PC-3 (cell line): ENCODE data around the gene PDIA4. TPM values are rescaled to one million over a fixed set of nuclear protein-coding genes. Genes with fewer than 3 reads are reported as not detected.

Experiments used
- ATAC-seq: fragments of 200-7000 bp; cut with Tn5 transposase; 2 replicates; pipeline ENCODE4 v1.9.1; 2020; ENCODE audit warnings: mild to moderate bottlenecking, moderate library complexity
- Bru-seq: library from RNA; stranded (reverse); fragments of 400-500 nt; gene quantifications from one replicate; lab custom pipeline; 2021; lab: Mats Ljungman, UMichigan
- BruChase-seq, 2 experiments: library from RNA; stranded (reverse); fragments of 400-500 nt; gene quantifications; one replicate each; lab custom pipeline; 2021; lab: Mats Ljungman, UMichigan
- BruUV-seq: library from RNA; stranded (reverse); fragments of 400-500 nt; replicated peaks from 2 replicates; lab custom pipeline; 2021; lab: Mats Ljungman, UMichigan
- CTCF ChIA-PET: fragments of 300-600 bp; sonication (Branson Sonifier 250); formaldehyde crosslinking; loops from one replicate; lab custom pipeline; 2022; ENCODE audit warnings: antibody characterized with exemption; lab: Charles Lee
- POLR2A ChIA-PET: fragments of 300-600 bp; sonication (Branson Sonifier 250); formaldehyde crosslinking; loops from one replicate; lab custom pipeline; 2022; ENCODE audit warnings: antibody characterized with exemption; ENCODE audit not compliant: unreplicated experiment; lab: Charles Lee
- DNase-seq: peaks from one replicate; pipeline ENCODE4 v3.0.0-alpha.2; 2015
- H2AFZ ChIP-seq: fragments of 300-600 bp; sonication (generic); 2 replicates; pipeline ENCODE4 v1.6.0; 2016; ENCODE audit warnings: antibody characterized with exemption, low read length
- H3F3A ChIP-seq: fragments of 300-600 bp; sonication (generic); one replicate; pipeline ENCODE4 v1.6.0; 2017; ENCODE audit warnings: antibody characterized with exemption, low read length, control low read depth, mild to moderate bottlenecking; ENCODE audit not compliant: unreplicated experiment
- H3K27ac ChIP-seq: fragments of 300-600 bp; sonication (generic); 2 replicates; pipeline ENCODE4 v1.5.1; 2016; ENCODE audit warnings: mild to moderate bottlenecking, low read length
- H3K27me3 ChIP-seq: fragments of 300-600 bp; sonication (generic); 2 replicates; pipeline ENCODE4 v1.6.1; 2016; ENCODE audit warnings: low read length, mixed read lengths
- H3K36me3 ChIP-seq: fragments of 300-600 bp; sonication (generic); 2 replicates; pipeline ENCODE4 v1.6.1; 2016; ENCODE audit warnings: low read depth, mixed run types, low read length, mixed read lengths
- H3K4me1 ChIP-seq: fragments of 300-600 bp; sonication (generic); 2 replicates; pipeline ENCODE4 v1.5.1; 2016; ENCODE audit warnings: low read length; ENCODE audit not compliant: insufficient read depth
- H3K4me2 ChIP-seq: fragments of 300-600 bp; sonication (generic); 2 replicates; pipeline ENCODE4 v1.6.0; 2016; ENCODE audit warnings: low read length
- H3K4me3 ChIP-seq: fragments of 300-600 bp; sonication (generic); 2 replicates; pipeline ENCODE4 v1.5.1; 2016; ENCODE audit warnings: mild to moderate bottlenecking, low read length, mixed read lengths
- H3K79me2 ChIP-seq: fragments of 300-600 bp; sonication (generic); 2 replicates; pipeline ENCODE4 v1.6.1; 2017; ENCODE audit warnings: low read length, mixed read lengths
- H3K9ac ChIP-seq: fragments of 300-600 bp; sonication (generic); 2 replicates; pipeline ENCODE4 v1.6.0; 2016; ENCODE audit warnings: mild to moderate bottlenecking, low read length
- H3K9me2 ChIP-seq: fragments of 300-600 bp; sonication (generic); replicated peaks from 2 replicates; pipeline ENCODE4 v1.6.1; 2016; ENCODE audit warnings: mixed run types, low read length, mixed read lengths
- H3K9me3 ChIP-seq: fragments of 300-600 bp; sonication (generic); 2 replicates; pipeline ENCODE4 v1.6.1; 2016; ENCODE audit warnings: low read length, mixed read lengths
- H4K20me1 ChIP-seq: fragments of 300-600 bp; sonication (generic); 2 replicates; pipeline ENCODE4 v1.6.1; 2016; ENCODE audit warnings: low read length, mixed read lengths
- CTCF ChIP-seq: fragments of 300-600 bp; sonication (generic); conservative IDR thresholded peaks from 2 replicates; pipeline ENCODE4 v1.5.1; 2017; ENCODE audit warnings: antibody characterized with exemption, low read depth, mild to moderate bottlenecking, low read length
- EZH2 ChIP-seq: fragments of 300-600 bp; sonication (generic); IDR thresholded peaks from one replicate; pipeline ENCODE4 v1.6.1; 2017; ENCODE audit warnings: antibody characterized with exemption, mild to moderate bottlenecking, low read length; ENCODE audit not compliant: unreplicated experiment
- EZH2phosphoT487 ChIP-seq: fragments of 300-600 bp; sonication (generic); IDR thresholded peaks from 2 replicates; pipeline ENCODE4 v1.6.1; 2018; ENCODE audit warnings: mild to moderate bottlenecking, antibody characterized with exemption, low read length, borderline replicate concordance
- intact Hi-C: fragments of 100-400 bp; cut with micrococcal nuclease; formaldehyde crosslinking; loops from 2 replicates; pipeline ENCODE4 v1.9.0; 2023
- long read RNA-seq: library from polyadenylated mRNA; unstranded; transcript quantifications from one replicate; pipeline ENCODE4 v2.0.0, GENCODE V29; 2021; ENCODE audit not compliant: unreplicated experiment
- total RNA-seq: library from RNA; depleted of rRNA; stranded (reverse); fragments of >200 nt; gene quantifications from 2 replicates; pipeline ENCODE4 v1.2.3, GENCODE V29; 2014; rRNA removed

Gene PDIA4
- total RNA-seq (249 and 253 TPM in 2 replicates), Bru-seq, nascent RNA (percentile 98 among the genes with signal in this experiment), BruChase-seq, experiment 1, labeled RNA remaining after a 6-hour chase (percentile 99 among the genes with signal in this experiment), BruChase-seq, experiment 2, labeled RNA remaining after a 2-hour chase (percentile 97 among the genes with signal in this experiment)
- long read RNA-seq, transcript PDIA4-203 (3 exons, 632 nt): minor isoform, 37 of 2,665 reads
- long read RNA-seq, transcript PDIA4-201 (10 exons, 2,903 nt): major isoform, 1,852 of 2,665 reads
- long read RNA-seq, partial matches to known transcripts: 614 of 2,665 reads
- long read RNA-seq, other reads (novel, unspliced or antisense): 162 of 2,665 reads

- H3K36me3 ChIP-seq: peaks cover 4% of the 10 kb centered on the region; the same call in 1 of the 2 replicates
- peaks cover 12% of the 10 kb centered on the region for H3K4me1 ChIP-seq
- no peaks in the 10 kb centered on the region for H3K9me3 ChIP-seq
- peak within 1 kb of the TSS; percentile 68 for H2AFZ ChIP-seq
- H3F3A ChIP-seq: no peaks in the 10 kb centered on the region
- ChIA-PET CTCF (interaction anchor here (0.9 kb wide), 1 partner anchor 38 kb away, joined by 9 read pairs; no protein-coding TSS in a partner anchor), POLR2A (interaction anchor here (0.6 to 1.1 kb wide), 3 partner anchors 31 to 41 kb away, joined by 3 to 6 read pairs (median 3); no protein-coding TSS in a partner anchor)
- peaks cover 13% of the 10 kb centered on the region; the same call in 1 of the 2 replicates for H4K20me1 ChIP-seq
- no peaks in the 10 kb centered on the region for H3K9me2 ChIP-seq
- peak within 1 kb of the TSS; percentile 98 for H3K9ac ChIP-seq
- no peak for TF ChIP-seq EZH2phosphoT487
- TF ChIP-seq EZH2: no peak
- TF ChIP-seq CTCF: no peak
- H3K27ac ChIP-seq: peak within 1 kb of the TSS; percentile 70
- peak within 1 kb of the TSS; percentile 82 for H3K4me3 ChIP-seq
- H3K27me3 ChIP-seq: no peaks in the 10 kb centered on the region
- H3K4me2 ChIP-seq: peak within 1 kb of the TSS; percentile 88
- DNase-seq (peak; percentile 98), ATAC-seq (peak; percentile 92)
- peaks cover 44% of the 10 kb centered on the region for H3K79me2 ChIP-seq
- intact Hi-C loops: loop anchor here (1.0 to 2.0 kb wide), 4 partner anchors 37 to 98 kb away; partner anchors contain the start of genes ZNF425 and ZNF786
- no TSS peak for BruUV-seq
These were observed at the start of gene PDIA4 for GRCh38 chr7:149028346-149029109. Gene PDIA4, minus strand, starts transcription at chr7:149028505. Its CDS starts 97 bp downstream, at chr7:149028408.

- Histone ChIP-seq H3F3A (no peaks in the 10 kb centered on the region), H3K9ac (no peak overlapping the region), H3K27ac (no peak overlapping the region), H2AFZ (no peak overlapping the region), H3K79me2 (no peaks in the 10 kb centered on the region), H3K4me1 (no peaks in the 10 kb centered on the region), H3K9me3 (no peaks in the 10 kb centered on the region), H3K9me2 (no peaks in the 10 kb centered on the region), H4K20me1 (no peaks in the 10 kb centered on the region), H3K4me3 (no peak overlapping the region), H3K36me3 (peaks cover 3% of the 10 kb centered on the region; the same call in 1 of the 2 replicates), H3K4me2 (no peak overlapping the region), H3K27me3 (no peaks in the 10 kb centered on the region)
- TF ChIP-seq EZH2phosphoT487 (no peak), CTCF (no peak)
- ATAC-seq (no peak), DNase-seq (no peak)
- intact Hi-C loops: no loop called here
- no TSS peak for BruUV-seq
- POLR2A ChIA-PET: no interaction called here
- CTCF ChIA-PET: no interaction called here
These were observed 49.3 kb upstream of the PDIA4 start for GRCh38 chr7:149077594-149077993.
